Trophoblast cell (in vitro differentiated cells and primary cell): ENCODE measurements around the gene ADTRP.
A peak's percentile ranks its signal among the peaks of the same experiment; 100 is the strongest.

ENCODE experiments used
- DNase-seq, 2 donors: peaks; one replicate each; pipeline ENCODE4 v3.0.0-alpha.2; 2016
- H2AFZ ChIP-seq: 2 replicates; pipeline ENCODE4 v1.6.1; 2013; ENCODE audit warnings: low read length, moderate library complexity, mild to moderate bottlenecking; ENCODE audit not compliant: insufficient read depth, poor library complexity
- H2AK5ac ChIP-seq: 2 replicates; pipeline ENCODE4 v1.6.1; 2013; ENCODE audit warnings: mild to moderate bottlenecking, low read length
- H2BK120ac ChIP-seq: 2 replicates; pipeline ENCODE4 v1.6.1; 2013; ENCODE audit warnings: low read length, mild to moderate bottlenecking, moderate library complexity; ENCODE audit not compliant: insufficient read depth, poor library complexity
- H2BK12ac ChIP-seq: 2 replicates; pipeline ENCODE4 v1.6.1; 2013; ENCODE audit warnings: mild to moderate bottlenecking, low read length, moderate library complexity
- H2BK5ac ChIP-seq: 2 replicates; pipeline ENCODE4 v1.6.1; 2013; ENCODE audit warnings: low read length, low read depth, moderate library complexity, mild to moderate bottlenecking; ENCODE audit not compliant: poor library complexity
- H3K14ac ChIP-seq: 2 replicates; pipeline ENCODE4 v1.6.1; 2013; ENCODE audit warnings: mild to moderate bottlenecking, low read length
- H3K18ac ChIP-seq: 2 replicates; pipeline ENCODE4 v1.6.1; 2013; ENCODE audit warnings: mild to moderate bottlenecking, low read length
- H3K23ac ChIP-seq: 2 replicates; pipeline ENCODE4 v1.6.1; 2013; ENCODE audit warnings: low read length
- H3K27ac ChIP-seq: 2 replicates; pipeline ENCODE4 v1.5.1; 2013; ENCODE audit warnings: low read depth, mild to moderate bottlenecking, inconsistent platforms, low read length, moderate library complexity
- H3K27me3 ChIP-seq: 2 replicates; pipeline ENCODE4 v1.6.1; 2013; ENCODE audit warnings: inconsistent platforms, mild to moderate bottlenecking, low read length, moderate library complexity; ENCODE audit not compliant: insufficient read depth
- H3K36me3 ChIP-seq, 2 experiments: 1 replicate in 1 of 2; 2 replicates in 1 of 2; pipeline ENCODE4 v1.6.1; 2013; ENCODE audit warnings: low read length in 2 of 2, mild to moderate bottlenecking in 2 of 2, moderate library complexity in 1 of 2; ENCODE audit not compliant: insufficient read depth in 2 of 2, control insufficient read depth in 1 of 2
- H3K4ac ChIP-seq: 2 replicates; pipeline ENCODE4 v1.6.1; 2013; ENCODE audit warnings: low read depth, mild to moderate bottlenecking, low read length, moderate library complexity
- H3K4me1 ChIP-seq, 2 experiments: 1 replicate in 1 of 2; 2 replicates in 1 of 2; pipeline ENCODE4 v1.6.1; 2013; ENCODE audit warnings: low read length in 2 of 2, mild to moderate bottlenecking in 2 of 2, moderate library complexity in 1 of 2; ENCODE audit not compliant: insufficient read depth in 2 of 2, control insufficient read depth in 1 of 2
- H3K4me2 ChIP-seq: 2 replicates; pipeline ENCODE4 v1.6.1; 2013; ENCODE audit warnings: inconsistent platforms, mild to moderate bottlenecking, low read length, moderate library complexity
- H3K4me3 ChIP-seq: 2 replicates; pipeline ENCODE4 v1.5.1; 2013; ENCODE audit warnings: mild to moderate bottlenecking, low read depth, low read length, inconsistent platforms
- H3K79me1 ChIP-seq: one replicate; pipeline ENCODE4 v1.6.1; 2013; ENCODE audit warnings: low read length
- H3K79me2 ChIP-seq: 2 replicates; pipeline ENCODE4 v1.6.1; 2013; ENCODE audit warnings: low read length, mild to moderate bottlenecking; ENCODE audit not compliant: control insufficient read depth, insufficient read depth, poor library complexity
- H3K9ac ChIP-seq: 2 replicates; pipeline ENCODE4 v1.6.1; 2013; ENCODE audit warnings: mild to moderate bottlenecking, low read length
- H3K9me3 ChIP-seq: 2 replicates; pipeline ENCODE4 v1.6.1; 2013; ENCODE audit warnings: low read depth, mild to moderate bottlenecking, control low read depth, inconsistent platforms, low read length; ENCODE audit not compliant: insufficient read depth
- H4K12ac ChIP-seq: 2 replicates; pipeline ENCODE4 v1.6.1; 2013; ENCODE audit warnings: low read depth, mild to moderate bottlenecking, low read length, moderate library complexity
- H4K8ac ChIP-seq: 2 replicates; pipeline ENCODE4 v1.6.1; 2013; ENCODE audit warnings: low read depth, mild to moderate bottlenecking, low read length, moderate library complexity
- H4K91ac ChIP-seq: one replicate; pipeline ENCODE4 v1.6.1; 2013; ENCODE audit warnings: low read depth, mild to moderate bottlenecking, low read length, moderate library complexity
- WGBS: extraction: QIAGEN DNeasy Blood & Tissue Kit; methylation state at CpG from one replicate; pipeline ENCODE4 v1.1.7; 2013; ENCODE audit warnings: missing lambda C conversion rate; ENCODE audit not compliant: insufficient read length, insufficient coverage; ENCODE audit errors: extremely low coverage; 5-methylcytosine and 5-hydroxymethylcytosine counted together

The ADTRP gene

GRCh38 chr6:11772109-11772825 is 6.3 kb downstream of the ADTRP start:
- WGBS: no CpG with 5 or more reads among the region's 10 CpGs

DNA sequence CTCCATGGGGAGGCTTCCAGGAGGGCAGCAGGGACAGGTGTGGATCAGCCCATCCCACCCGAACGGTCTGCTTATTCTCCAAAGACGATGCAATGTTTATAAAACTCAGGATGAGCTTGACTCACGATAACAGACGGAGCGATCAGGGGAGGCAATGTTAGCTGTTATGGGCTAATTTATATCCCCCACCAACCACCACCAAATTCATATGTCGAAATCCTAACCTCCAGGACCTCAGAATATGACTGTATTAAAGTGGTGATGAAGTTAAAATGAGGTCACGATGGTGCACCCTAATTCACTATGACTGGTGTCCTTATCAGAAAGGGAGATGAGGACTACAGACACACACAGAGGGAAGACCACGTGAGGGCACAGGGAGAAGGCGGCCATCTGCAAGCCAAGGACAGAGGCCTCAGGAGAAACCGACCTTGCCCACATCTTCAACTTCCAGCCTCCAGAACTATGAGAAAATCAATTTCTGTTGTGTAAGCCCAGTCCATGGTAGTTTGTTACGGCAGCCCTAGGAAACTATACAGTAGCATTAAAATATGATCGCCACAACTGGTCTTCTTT is 7.0 kb downstream of the ADTRP start:
- Histone ChIP-seq H2BK5ac (no peak overlapping the region), H3K14ac (no peak overlapping the region), H3K9me3 (peaks cover 5% of the 10 kb centered on the region), H3K4me2 (no peak overlapping the region), H2BK12ac (peak overlapping the region; percentile 46), H3K4me3 (no peak overlapping the region), H4K8ac (no peak overlapping the region), H4K12ac (no peak overlapping the region), H3K4ac (no peak overlapping the region), H3K9ac (no peak overlapping the region), H3K27me3 (no peaks in the 10 kb centered on the region), H2AFZ (no peak overlapping the region), H3K79me1 (peaks cover 5% of the 10 kb centered on the region), H3K79me2 (no peaks in the 10 kb centered on the region), H3K36me3 (no peaks in the 10 kb centered on the region), H2AK5ac (peak overlapping the region; percentile 18), H4K91ac (peak overlapping the region; percentile 31), H3K23ac (no peak overlapping the region), H3K4me1 (peaks cover 10 to 12% of the 10 kb centered on the region in 2 experiments), H2BK120ac (no peak overlapping the region), H3K18ac (no peak overlapping the region), H3K27ac (no peak overlapping the region)
- no peak for DNase-seq
- WGBS: no CpG with 5 or more reads among the region's 13 CpGs

More at GRCh38 chr6:11772109-11772825, 6.3 kb downstream of the ADTRP start:
- DNase-seq: peak; percentile 83 to 85
- H3K14ac ChIP-seq: no peak overlapping the region
- peaks cover 2% of the 10 kb centered on the region for H3K79me1 ChIP-seq
- no peak overlapping the region for H4K12ac ChIP-seq
- no peak overlapping the region for H2BK120ac ChIP-seq
- H3K23ac ChIP-seq: no peak overlapping the region
- H3K4me1 ChIP-seq: peaks cover 8 to 9% of the 10 kb centered on the region in 2 experiments
- no peak overlapping the region for H3K27ac ChIP-seq
- H4K8ac ChIP-seq: no peak overlapping the region
- H2BK5ac ChIP-seq: no peak overlapping the region
- no peak overlapping the region for H3K4me2 ChIP-seq
- H3K79me2 ChIP-seq: no peaks in the 10 kb centered on the region
- H3K9me3 ChIP-seq: peaks cover 5% of the 10 kb centered on the region
- no peak overlapping the region for H2BK12ac ChIP-seq
- no peak overlapping the region for H2AFZ ChIP-seq
- H3K18ac ChIP-seq: no peak overlapping the region
- H3K27me3 ChIP-seq: no peaks in the 10 kb centered on the region
- no peak overlapping the region for H2AK5ac ChIP-seq
- H3K9ac ChIP-seq: no peak overlapping the region
- no peak overlapping the region for H3K4me3 ChIP-seq
- H3K4ac ChIP-seq: no peak overlapping the region
- no peak overlapping the region for H4K91ac ChIP-seq
- H3K36me3 ChIP-seq: no peaks in the 10 kb centered on the region

DNA sequence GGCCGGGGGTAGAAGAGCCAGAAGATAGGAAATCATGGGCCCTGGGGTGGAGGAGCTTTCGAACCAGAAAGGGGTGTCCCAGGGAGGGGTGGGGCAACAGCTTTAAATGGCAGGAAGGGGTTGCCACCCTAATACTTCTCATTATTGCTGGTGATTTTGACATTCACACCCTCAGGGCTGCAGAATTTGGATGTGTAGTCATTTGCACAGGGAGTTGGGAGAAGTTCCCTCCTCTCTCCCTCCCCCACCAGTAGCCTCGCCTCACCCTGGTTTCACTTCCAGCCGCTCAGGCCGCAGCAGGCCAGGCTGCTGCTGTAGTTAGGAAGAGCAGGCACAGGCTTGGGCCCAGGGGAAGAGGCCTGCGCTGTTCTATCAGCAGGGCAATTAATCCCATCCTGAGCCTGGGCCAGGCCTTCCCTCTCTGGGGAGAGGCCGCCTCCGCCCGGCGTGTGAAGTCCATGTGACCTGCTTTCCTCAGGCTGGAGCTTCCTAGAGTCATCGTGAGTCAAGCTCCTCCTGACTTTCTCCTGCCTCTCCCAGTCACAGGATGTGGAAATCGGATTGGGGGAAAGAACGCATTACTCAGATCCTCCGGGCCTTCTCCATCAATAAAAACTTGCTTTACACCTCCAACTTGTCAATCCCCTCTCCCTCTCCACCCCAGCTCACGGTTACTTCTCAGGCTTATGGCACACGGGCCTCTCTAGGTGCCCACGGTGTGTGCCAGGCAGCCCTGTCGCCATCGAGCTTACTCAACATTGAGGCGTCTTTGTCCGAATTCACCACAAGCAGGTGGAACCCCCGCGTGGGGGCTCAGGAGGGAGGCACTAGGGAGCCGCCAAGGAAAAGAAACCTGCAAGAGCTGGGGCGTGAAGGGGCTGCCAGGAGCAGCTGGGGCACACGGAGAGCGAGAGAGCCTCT is 7.8 kb downstream of the ADTRP start:
- Histone ChIP-seq H2BK5ac (no peak overlapping the region), H4K8ac (no peak overlapping the region)
- WGBS: no CpG with 5 or more reads among the region's 27 CpGs

GRCh38 chr6:11769811-11770545 is 8.6 kb downstream of the ADTRP start:
- Histone ChIP-seq H2BK120ac (no peak overlapping the region), H3K4me2 (no peak overlapping the region), H3K4me1 (peaks cover 10 to 12% of the 10 kb centered on the region in 2 experiments), H3K14ac (no peak overlapping the region), H2BK12ac (no peak overlapping the region), H4K91ac (peak overlapping the region; percentile 2), H3K27ac (no peak overlapping the region), H3K4ac (no peak overlapping the region), H2AFZ (no peak overlapping the region), H3K4me3 (no peak overlapping the region), H2AK5ac (peak overlapping the region; percentile 19), H3K9ac (no peak overlapping the region), H3K23ac (no peak overlapping the region), H3K79me2 (no peaks in the 10 kb centered on the region), H4K12ac (no peak overlapping the region), H4K8ac (no peak overlapping the region), H3K18ac (no peak overlapping the region), H3K9me3 (peaks cover 5% of the 10 kb centered on the region), H3K36me3 (no peaks in the 10 kb centered on the region), H3K27me3 (no peaks in the 10 kb centered on the region), H3K79me1 (peaks cover 5% of the 10 kb centered on the region), H2BK5ac (no peak overlapping the region)
- DNase-seq: peak; percentile 73 to 77
- no CpG with 5 or more reads among the region's 11 CpGs for WGBS

More for the DNA sequence above, 7.8 kb downstream of the ADTRP start:
- Histone ChIP-seq H3K79me1 (peaks cover 5% of the 10 kb centered on the region), H3K27me3 (no peaks in the 10 kb centered on the region), H3K14ac (no peak overlapping the region), H4K12ac (no peak overlapping the region), H3K4ac (no peak overlapping the region), H2BK120ac (no peak overlapping the region), H3K4me1 (peaks cover 10 to 12% of the 10 kb centered on the region in 2 experiments), H2AFZ (no peak overlapping the region), H3K4me2 (no peak overlapping the region), H3K27ac (no peak overlapping the region), H3K18ac (no peak overlapping the region), H3K9ac (no peak overlapping the region), H4K91ac (peak overlapping the region; percentile 31), H3K79me2 (no peaks in the 10 kb centered on the region), H3K23ac (no peak overlapping the region), H2BK12ac (peak overlapping the region; percentile 46), H3K36me3 (no peaks in the 10 kb centered on the region), H3K9me3 (peaks cover 5% of the 10 kb centered on the region), H2AK5ac (peak overlapping the region; percentile 19), H3K4me3 (no peak overlapping the region)
- DNase-seq: peak; percentile 89 to 93
